Activated naive CD4-positive, alpha-beta T cell treated with anti-CD3 and anti-CD28 coated beads, Interleukin-2, amount 50 U/mL, for 16 hours (primary cell): Measurements from ENCODE around the gene PCDH17.

Experiments
- DNase-seq: peaks from one replicate; pipeline ENCODE4 v3.0.0-alpha.2; 2020

Gene PCDH17

DNA sequence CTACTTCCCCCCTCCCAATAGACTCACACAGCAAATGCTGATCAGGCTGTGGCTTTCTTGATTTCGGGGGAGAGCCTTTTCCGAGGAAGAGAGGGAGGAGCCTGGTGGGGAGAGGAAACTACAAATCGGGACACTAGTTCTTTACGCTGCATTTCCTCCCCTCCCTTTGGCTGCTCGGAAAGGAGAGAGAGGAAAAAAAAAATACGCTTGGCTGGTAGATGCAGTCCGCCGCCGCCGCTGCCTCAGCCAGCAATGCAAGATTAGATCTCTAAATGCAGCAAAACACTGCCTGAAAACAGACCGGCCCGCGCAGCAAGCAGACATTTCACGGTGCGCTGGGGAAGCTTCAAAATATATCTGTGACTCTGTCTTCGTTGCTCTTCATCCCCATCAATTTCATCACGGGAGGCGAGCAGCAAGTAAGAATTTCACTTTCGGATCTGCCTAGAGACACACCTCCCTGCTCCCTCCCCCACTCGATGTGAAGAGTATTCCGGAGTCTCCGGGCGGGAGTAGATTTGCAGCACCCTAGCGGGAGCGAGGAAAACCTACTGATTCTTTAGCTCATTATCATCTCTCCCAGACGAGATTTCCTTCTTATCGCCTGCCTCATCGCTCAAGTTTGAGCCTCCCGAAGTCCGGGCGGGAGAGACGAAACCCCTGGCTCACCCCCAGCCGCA, at the start of gene PCDH17:
TSS of gene PCDH17 (plus strand) at position 149 of the 680 bp plus-strand sequence. CDS start 803 bp downstream, outside the sequence.
- DNase-seq, result no peak

DNA sequence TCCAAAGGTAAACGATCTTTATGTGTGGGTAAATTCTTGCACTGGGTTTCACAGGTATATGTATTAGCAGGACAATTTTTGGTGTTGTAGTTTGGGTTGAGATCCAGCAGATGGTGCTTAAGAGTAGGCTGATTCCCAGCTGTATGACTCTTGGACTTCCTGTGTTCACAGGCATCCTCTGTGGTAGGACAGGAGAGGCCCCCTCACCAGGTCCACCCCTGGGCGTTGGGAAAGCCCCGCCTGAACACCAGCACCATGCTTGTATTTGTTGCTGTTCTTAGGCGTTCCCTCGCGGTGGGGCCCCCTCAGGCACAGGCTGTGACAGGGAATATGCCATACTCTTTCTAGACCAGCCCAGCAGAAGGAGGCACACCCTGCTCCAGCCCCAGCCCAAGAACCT, 49.5 kb upstream of the PCDH17 start:
- DNase-seq, result no peak

- DNase-seq, result no peak
Observed at GRCh38 chr13:57583529-57583928, 48.0 kb upstream of the PCDH17 start.

DNA sequence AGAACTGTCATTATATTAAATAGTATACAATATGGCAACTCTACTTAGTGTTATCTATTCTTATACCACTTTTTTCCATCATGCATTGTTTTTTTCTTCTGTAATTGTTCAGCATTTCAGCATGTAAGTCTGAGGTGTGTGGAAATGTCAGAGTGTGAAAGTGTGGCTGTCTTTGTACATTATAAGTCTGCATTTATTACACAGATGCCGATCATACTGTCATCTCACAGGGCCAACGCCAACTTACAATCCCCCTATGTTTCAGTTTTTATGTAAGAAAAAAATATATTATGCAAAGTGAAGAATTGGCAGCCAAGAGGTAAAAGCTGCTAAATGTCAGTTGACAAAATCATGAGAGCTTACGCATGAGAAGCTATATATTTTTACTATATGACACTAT, 42.9 kb upstream of the PCDH17 start:
- no peak for DNase-seq

DNA sequence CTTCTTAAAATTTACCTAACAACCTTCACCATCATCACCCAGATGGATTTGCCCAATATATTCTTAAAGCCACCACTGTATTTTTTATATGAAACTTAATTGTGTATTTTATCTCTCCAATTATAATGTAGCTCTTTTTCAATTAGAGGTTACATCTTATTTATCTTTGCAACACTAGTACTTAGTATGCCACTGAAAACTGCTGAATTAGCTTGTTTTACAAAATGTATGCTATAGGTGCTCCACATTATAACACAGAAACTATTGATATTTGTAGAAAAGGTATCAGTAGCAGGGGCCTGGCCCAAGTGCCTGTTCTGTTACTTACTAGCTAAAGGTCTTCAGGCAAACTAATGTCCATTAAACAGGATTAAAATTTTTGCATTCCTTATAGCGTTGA, 35.8 kb upstream of the PCDH17 start:
- no peak for DNase-seq

GRCh38 chr13:57601536-57601935, 30.0 kb upstream of the PCDH17 start:
- no peak for DNase-seq

DNA sequence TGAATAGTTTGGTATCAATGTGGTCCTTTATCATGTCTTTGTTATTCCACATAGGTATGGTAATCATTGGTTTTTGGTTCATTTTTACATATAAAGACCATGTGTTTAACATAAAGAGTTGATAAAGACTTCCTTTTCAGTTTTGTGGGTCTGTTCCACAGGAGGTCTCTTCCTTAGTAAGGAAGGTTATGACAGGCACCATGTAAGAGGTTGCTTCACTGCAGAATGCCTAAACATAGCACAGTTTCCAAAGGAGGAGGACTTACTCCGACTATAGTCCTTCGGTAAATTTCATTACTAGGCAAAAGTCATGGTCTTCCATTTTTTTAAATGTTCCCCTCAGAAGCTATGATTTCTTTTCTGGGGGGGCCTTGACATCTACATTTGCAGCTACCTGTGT, 27.1 kb upstream of the PCDH17 start:
- no peak for DNase-seq

GRCh38 chr13:57611969-57612368, 19.6 kb upstream of the PCDH17 start:
- DNase-seq, result no peak

DNA sequence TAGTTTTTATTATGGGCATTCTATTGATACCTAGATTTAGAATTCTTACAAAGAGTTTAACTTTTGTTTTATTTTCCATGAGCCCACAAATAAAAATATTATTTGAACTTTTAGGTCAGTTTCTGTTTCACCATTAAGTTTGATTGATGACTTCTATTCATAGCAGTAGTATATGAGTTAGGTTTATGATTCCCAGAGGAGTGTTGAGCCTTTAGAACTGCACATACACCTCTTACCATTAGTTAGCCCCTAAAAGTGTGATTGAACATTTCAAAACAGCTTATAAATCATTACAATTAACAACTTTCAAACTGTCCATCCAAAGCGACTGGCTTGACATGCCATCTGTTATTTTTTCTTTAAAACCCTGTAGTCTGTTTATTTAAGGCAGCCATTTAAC, 19.0 kb upstream of the PCDH17 start:
- no peak for DNase-seq

DNA sequence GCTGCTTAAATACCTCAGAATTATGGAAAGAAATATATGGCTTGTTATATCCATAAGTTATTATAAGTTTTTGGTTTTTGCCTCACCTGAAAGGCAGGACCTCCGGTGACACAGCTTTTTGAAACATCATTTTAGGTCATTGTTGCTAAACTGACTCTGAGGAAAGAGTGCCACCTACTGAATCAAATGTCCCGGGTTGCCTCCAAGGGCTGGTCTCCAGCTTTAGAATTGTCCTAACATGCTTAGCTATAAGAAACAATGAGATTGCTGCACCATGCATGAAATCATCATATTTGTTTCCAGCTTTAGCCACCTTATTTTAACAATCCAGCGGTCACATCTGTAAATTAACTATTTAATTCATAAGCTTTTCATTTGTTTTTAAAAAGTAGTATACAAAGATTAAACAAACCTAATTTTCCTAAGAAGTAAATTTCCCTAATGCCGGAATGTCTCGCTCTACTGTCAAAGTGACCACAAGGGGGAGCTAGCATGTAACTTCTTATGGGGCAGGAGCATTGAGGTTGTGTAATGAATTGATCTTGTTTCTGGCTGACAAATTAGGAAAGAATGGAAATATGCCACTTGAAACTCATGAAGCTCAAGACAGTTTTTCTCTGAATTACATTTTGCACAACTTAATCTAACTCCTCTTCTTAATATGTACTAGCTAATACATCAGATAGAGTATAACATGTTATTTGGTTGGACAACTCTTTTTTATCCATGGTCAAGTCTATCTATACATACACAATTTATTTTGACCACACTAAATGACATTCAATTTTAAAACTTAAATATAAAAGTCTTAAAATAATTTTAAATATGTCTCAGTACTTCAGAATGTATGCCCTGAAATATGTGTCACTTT, 6.7 kb upstream of the PCDH17 start:
- DNase-seq, result no peak

- DNase-seq, result no peak
Observed at GRCh38 chr13:57627663-57628062, 3.9 kb upstream of the PCDH17 start.

- DNase-seq, result no peak
Observed at GRCh38 chr13:57629391-57629804, 2.1 kb upstream of the PCDH17 start.

- peak; percentile 33 for DNase-seq
Observed at GRCh38 chr13:57629821-57630235, 1.7 kb upstream of the PCDH17 start.

DNA sequence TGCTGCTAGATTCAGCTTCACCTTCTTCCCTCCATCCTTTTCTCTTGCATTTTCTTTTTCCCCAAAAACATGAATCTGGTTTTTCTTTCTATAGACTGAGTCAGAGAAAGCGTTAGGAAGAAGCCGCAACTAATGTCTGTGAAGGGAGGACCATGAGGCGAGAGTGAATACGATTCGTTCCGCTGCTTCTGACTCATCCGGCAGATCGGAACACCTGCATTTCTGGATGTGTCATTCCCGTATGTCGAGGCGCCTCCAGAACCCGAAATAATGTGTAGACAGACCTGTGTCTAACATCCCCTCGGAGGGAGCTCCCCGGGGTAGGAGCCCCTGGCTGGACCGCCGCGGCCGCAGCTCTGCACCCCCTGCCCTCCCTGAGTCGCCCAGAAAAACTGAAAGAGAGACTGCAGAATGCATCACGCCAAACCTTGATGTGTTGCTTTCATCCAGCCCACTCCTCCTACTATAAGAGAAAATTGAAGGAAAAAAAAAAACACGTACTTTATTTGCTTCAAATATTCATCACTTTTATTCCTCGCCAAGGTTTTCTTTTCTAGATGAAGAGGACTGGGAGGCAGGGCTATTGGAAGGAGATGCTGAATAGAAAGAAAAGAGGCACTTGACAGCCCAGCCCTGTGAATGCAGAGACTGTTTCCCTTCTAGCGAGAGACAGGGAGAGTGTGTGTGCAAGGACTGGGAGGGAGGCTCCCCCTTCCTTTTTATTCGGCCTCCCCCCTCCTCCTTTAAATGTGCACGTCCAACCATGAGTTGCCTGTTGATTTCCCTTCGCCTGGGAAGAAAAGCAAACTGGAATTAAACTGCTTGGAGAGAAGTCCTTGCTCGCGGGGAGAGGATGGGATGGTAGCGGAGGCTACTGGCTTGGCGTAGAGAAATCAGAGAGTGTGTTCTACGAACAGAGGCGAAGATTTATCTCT, 616 bp upstream of the PCDH17 start:
- no peak for DNase-seq

DNA sequence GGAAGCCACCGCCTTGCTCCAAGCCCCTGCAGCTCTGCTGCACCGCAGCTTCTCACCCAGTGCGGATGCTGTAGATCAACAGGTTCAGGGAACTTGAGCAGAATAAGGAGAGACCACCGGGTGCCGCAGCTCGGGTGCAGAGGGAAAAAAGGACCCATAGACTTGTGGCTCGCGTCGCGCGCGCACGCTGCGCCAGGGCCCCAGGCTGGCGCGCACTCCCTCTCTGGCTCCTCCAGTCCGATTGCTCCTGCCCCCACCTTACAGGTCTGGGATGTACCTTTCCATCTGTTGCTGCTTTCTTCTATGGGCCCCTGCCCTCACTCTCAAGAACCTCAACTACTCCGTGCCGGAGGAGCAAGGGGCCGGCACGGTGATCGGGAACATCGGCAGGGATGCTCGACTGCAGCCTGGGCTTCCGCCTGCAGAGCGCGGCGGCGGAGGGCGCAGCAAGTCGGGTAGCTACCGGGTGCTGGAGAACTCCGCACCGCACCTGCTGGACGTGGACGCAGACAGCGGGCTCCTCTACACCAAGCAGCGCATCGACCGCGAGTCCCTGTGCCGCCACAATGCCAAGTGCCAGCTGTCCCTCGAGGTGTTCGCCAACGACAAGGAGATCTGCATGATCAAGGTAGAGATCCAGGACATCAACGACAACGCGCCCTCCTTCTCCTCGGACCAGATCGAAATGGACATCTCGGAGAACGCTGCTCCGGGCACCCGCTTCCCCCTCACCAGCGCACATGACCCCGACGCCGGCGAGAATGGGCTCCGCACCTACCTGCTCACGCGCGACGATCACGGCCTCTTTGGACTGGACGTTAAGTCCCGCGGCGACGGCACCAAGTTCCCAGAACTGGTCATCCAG, 964 bp downstream of the PCDH17 start:
- DNase-seq, result no peak

- no peak for DNase-seq
Observed at GRCh38 chr13:57633141-57633949, 1.8 kb downstream of the PCDH17 start.

GRCh38 chr13:57633950-57634838, 2.6 kb downstream of the PCDH17 start:
- DNase-seq, result no peak

DNA sequence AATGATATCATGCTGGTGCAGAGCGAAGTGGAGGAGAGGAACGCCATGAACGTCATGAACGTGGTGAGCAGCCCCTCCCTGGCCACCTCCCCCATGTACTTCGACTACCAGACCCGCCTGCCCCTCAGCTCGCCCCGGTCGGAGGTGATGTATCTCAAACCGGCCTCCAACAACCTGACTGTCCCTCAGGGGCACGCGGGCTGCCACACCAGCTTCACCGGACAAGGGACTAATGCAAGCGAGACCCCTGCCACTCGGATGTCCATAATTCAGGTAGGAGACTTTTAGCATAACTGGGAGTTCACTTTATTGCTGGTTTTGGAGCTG, 3.3 kb downstream of the PCDH17 start:
- DNase-seq, result no peak

GRCh38 chr13:57635541-57636085, 4.1 kb downstream of the PCDH17 start:
- DNase-seq, result no peak

GRCh38 chr13:57636816-57637215, 5.3 kb downstream of the PCDH17 start:
- no peak for DNase-seq
